WTC11 (cell line): ENCODE measurements around the gene AFP. TPM values are rescaled to one million over a fixed set of nuclear protein-coding genes. Genes with fewer than 3 reads are reported as not detected.
A peak's percentile ranks its signal among the peaks of the same experiment; 100 is the strongest.

Experiments
- ATAC-seq: fragments of 200-7000 bp; cut with Tn5 transposase; 2 replicates; pipeline ENCODE4 v1.10.0; 2021; ENCODE audit warnings: mild to moderate bottlenecking, moderate library complexity
- CTCF ChIA-PET: fragments of 300-600 bp; sonication (Branson Sonifier 250); formaldehyde crosslinking; loops from one replicate; lab custom pipeline; 2021; ENCODE audit warnings: antibody characterized with exemption; lab: Charles Lee
- POLR2A ChIA-PET: fragments of 350-600 bp; sonication (Branson Sonifier 250); formaldehyde crosslinking; loops from one replicate; lab custom pipeline; 2021; ENCODE audit warnings: antibody characterized with exemption; lab: Charles Lee
- DNase-seq: peaks from one replicate; pipeline ENCODE4 v3.0.0; 2021; ENCODE audit warnings: low spot score
- H3K27ac Mint-ChIP-seq: 2 replicates; pipeline ENCODE4 v1.8.0; 2021; ENCODE audit warnings: mixed read lengths
- H3K27me3 Mint-ChIP-seq: 2 replicates; pipeline ENCODE4 v1.8.0; 2021; ENCODE audit warnings: low read depth, mild to moderate bottlenecking, moderate library complexity, mixed read lengths
- H3K36me3 Mint-ChIP-seq: 2 replicates; pipeline ENCODE4 v1.8.0; 2021; ENCODE audit warnings: mixed read lengths
- H3K4me1 Mint-ChIP-seq: 2 replicates; pipeline ENCODE4 v1.8.0; 2022; ENCODE audit warnings: mixed read lengths
- H3K4me3 Mint-ChIP-seq: 2 replicates; pipeline ENCODE4 v1.8.0; 2021; ENCODE audit warnings: mild to moderate bottlenecking, moderate library complexity, mixed read lengths
- H3K9me3 Mint-ChIP-seq: 2 replicates; pipeline ENCODE4 v1.8.0; 2021; ENCODE audit warnings: mixed read lengths
- CBFB ChIP-seq: sonication (generic); formaldehyde crosslinking; IDR thresholded peaks from 2 replicates; pipeline ENCODE4 v1.8.1; 2022; ENCODE audit warnings: mild to moderate bottlenecking, low read depth, missing genetic modification reagents
- ESRRA ChIP-seq: sonication (generic); formaldehyde crosslinking; IDR thresholded peaks from 2 replicates; pipeline ENCODE4 v1.8.1; 2022; ENCODE audit warnings: mild to moderate bottlenecking, missing genetic modification reagents, borderline replicate concordance
- JAZF1 ChIP-seq: fragments of 250-450 bp; sonication (Bioruptor Pico); IDR thresholded peaks from 2 replicates; pipeline ENCODE4 v1.9.0; 2021; ENCODE audit warnings: moderate library complexity, mild to moderate bottlenecking, inconsistent platforms
- KAT7 ChIP-seq: sonication (generic); formaldehyde crosslinking; IDR thresholded peaks from 2 replicates; pipeline ENCODE4 v1.8.1; 2023; ENCODE audit warnings: missing genetic modification reagents, mild to moderate bottlenecking, borderline replicate concordance
- NR2C2 ChIP-seq: sonication (generic); formaldehyde crosslinking; IDR thresholded peaks from 2 replicates; pipeline ENCODE4 v1.8.0; 2022; ENCODE audit warnings: mild to moderate bottlenecking, missing genetic modification reagents
- NR3C1 ChIP-seq: sonication (generic); formaldehyde crosslinking; conservative IDR thresholded peaks from 2 replicates; pipeline ENCODE4 v1.8.1; 2023; ENCODE audit warnings: low read depth, mild to moderate bottlenecking, missing genetic modification reagents
- PRRX2 ChIP-seq: fragments of 250-450 bp; sonication (Bioruptor Pico); IDR thresholded peaks from 2 replicates; pipeline ENCODE4 v1.8.0; 2021; ENCODE audit warnings: mild to moderate bottlenecking
- RORB ChIP-seq: fragments of 250-450 bp; sonication (Bioruptor Pico); IDR thresholded peaks from 2 replicates; pipeline ENCODE4 v1.9.0; 2021; ENCODE audit warnings: mild to moderate bottlenecking
- TCF7 ChIP-seq: sonication (generic); formaldehyde crosslinking; IDR thresholded peaks from 2 replicates; pipeline ENCODE4 v1.8.0; 2022; ENCODE audit warnings: mild to moderate bottlenecking, low read depth, missing genetic modification reagents, moderate library complexity
- TP53 ChIP-seq: sonication (generic); formaldehyde crosslinking; IDR thresholded peaks from 2 replicates; pipeline ENCODE4 v1.8.1; 2023; ENCODE audit warnings: mild to moderate bottlenecking, missing genetic modification reagents
- ZBTB21 ChIP-seq: sonication (generic); formaldehyde crosslinking; IDR thresholded peaks from 2 replicates; pipeline ENCODE4 v1.8.1; 2023; ENCODE audit warnings: mild to moderate bottlenecking, missing genetic modification reagents, borderline replicate concordance
- ZNF219 ChIP-seq: sonication (generic); formaldehyde crosslinking; IDR thresholded peaks from 2 replicates; pipeline ENCODE4 v1.8.0; 2023; ENCODE audit warnings: missing genetic modification reagents, mild to moderate bottlenecking, borderline replicate concordance
- ZNF263 ChIP-seq: sonication (generic); formaldehyde crosslinking; IDR thresholded peaks from 2 replicates; pipeline ENCODE4 v1.8.1; 2022; ENCODE audit warnings: low read depth, mild to moderate bottlenecking, moderate library complexity, missing genetic modification reagents
- ZNF281 ChIP-seq: sonication (generic); formaldehyde crosslinking; IDR thresholded peaks from 2 replicates; pipeline ENCODE4 v1.8.0; 2023; ENCODE audit warnings: mild to moderate bottlenecking, missing genetic modification reagents
- total RNA-seq: library from RNA; stranded (reverse); gene quantifications from 3 replicates; pipeline ENCODE4 v1.2.3, GENCODE V29; 2021
- TF ChIP-seq, protein P1 (sequence below): sonication (generic); formaldehyde crosslinking; IDR thresholded peaks from 2 replicates; pipeline ENCODE4 v1.8.1; 2023; ENCODE audit warnings: mild to moderate bottlenecking, missing genetic modification reagents, moderate library complexity
- TF ChIP-seq, protein P2 (sequence below): fragments of 250-450 bp; sonication (Bioruptor Pico); IDR thresholded peaks from 2 replicates; pipeline ENCODE4 v1.9.0; 2021; ENCODE audit warnings: moderate library complexity, mild to moderate bottlenecking, inconsistent platforms, borderline replicate concordance
- TF ChIP-seq, protein P3 (sequence below): sonication (generic); formaldehyde crosslinking; IDR thresholded peaks from 2 replicates; pipeline ENCODE4 v1.8.1; 2022; ENCODE audit warnings: missing genetic modification reagents, borderline replicate concordance
- TF ChIP-seq, protein P4 (sequence below): fragments of 250-450 bp; sonication (Bioruptor Pico); IDR thresholded peaks from 2 replicates; pipeline ENCODE4 v1.9.0; 2021; ENCODE audit warnings: mild to moderate bottlenecking
- TF ChIP-seq, protein P5 (sequence below): sonication (generic); formaldehyde crosslinking; IDR thresholded peaks from 2 replicates; pipeline ENCODE4 v1.8.1; 2022; ENCODE audit warnings: mild to moderate bottlenecking, missing genetic modification reagents, moderate library complexity, borderline replicate concordance

Gene AFP
- total RNA-seq, 1 experiment from 2014 or later, result 1.8 TPM

- TF ChIP-seq, protein P1, sequence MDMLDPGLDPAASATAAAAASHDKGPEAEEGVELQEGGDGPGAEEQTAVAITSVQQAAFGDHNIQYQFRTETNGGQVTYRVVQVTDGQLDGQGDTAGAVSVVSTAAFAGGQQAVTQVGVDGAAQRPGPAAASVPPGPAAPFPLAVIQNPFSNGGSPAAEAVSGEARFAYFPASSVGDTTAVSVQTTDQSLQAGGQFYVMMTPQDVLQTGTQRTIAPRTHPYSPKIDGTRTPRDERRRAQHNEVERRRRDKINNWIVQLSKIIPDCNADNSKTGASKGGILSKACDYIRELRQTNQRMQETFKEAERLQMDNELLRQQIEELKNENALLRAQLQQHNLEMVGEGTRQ (CRISPR knock-in tag), result no peak
- TF ChIP-seq CBFB (no peak), ZNF281 (CRISPR knock-in tag) (no peak), TCF7 (CRISPR knock-in tag) (no peak), PRRX2 (CRISPR knock-in tag) (no peak), KAT7 (CRISPR knock-in tag) (no peak), JAZF1 (CRISPR knock-in tag) (no peak), NR2C2 (CRISPR knock-in tag) (no peak), ESRRA (CRISPR knock-in tag) (no peak), ZNF263 (CRISPR knock-in tag) (no peak), ZNF219 (CRISPR knock-in tag) (no peak), ZBTB21 (CRISPR knock-in tag) (no peak), TP53 (CRISPR knock-in tag) (no peak), RORB (CRISPR knock-in tag) (no peak)
- TF ChIP-seq, protein P2, sequence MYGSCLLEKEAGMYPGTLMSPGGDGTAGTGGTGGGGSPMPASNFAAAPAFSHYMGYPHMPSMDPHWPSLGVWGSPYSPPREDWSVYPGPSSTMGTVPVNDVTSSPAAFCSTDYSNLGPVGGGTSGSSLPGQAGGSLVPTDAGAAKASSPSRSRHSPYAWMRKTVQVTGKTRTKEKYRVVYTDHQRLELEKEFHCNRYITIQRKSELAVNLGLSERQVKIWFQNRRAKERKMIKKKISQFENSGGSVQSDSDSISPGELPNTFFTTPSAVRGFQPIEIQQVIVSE (CRISPR knock-in tag), result no peak
- TF ChIP-seq, protein P3, sequence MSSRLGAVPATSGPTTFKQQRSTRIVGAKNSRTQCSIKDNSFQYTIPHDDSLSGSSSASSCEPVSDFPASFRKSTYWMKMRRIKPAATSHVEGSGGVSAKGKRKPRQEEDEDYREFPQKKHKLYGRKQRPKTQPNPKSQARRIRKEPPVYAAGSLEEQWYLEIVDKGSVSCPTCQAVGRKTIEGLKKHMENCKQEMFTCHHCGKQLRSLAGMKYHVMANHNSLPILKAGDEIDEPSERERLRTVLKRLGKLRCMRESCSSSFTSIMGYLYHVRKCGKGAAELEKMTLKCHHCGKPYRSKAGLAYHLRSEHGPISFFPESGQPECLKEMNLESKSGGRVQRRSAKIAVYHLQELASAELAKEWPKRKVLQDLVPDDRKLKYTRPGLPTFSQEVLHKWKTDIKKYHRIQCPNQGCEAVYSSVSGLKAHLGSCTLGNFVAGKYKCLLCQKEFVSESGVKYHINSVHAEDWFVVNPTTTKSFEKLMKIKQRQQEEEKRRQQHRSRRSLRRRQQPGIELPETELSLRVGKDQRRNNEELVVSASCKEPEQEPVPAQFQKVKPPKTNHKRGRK, result no peak
- ChIA-PET POLR2A (no interaction called here), CTCF (interaction anchor here (2.4 kb wide), 1 partner anchor 29 kb away, joined by 7 read pairs; no protein-coding TSS in a partner anchor)
- Mint-ChIP-seq H3K27ac (no peak overlapping the region), H3K36me3 (no peaks in the 10 kb centered on the region), H3K4me3 (no peak overlapping the region), H3K9me3 (no peaks in the 10 kb centered on the region), H3K4me1 (peaks cover 3% of the 10 kb centered on the region; the same call in 1 of the 2 replicates), H3K27me3 (no peaks in the 10 kb centered on the region)
- ATAC-seq (no peak), DNase-seq (no peak)
Measured at GRCh38 chr4:73417342-73417741, 18.7 kb upstream of the AFP start.

DNA sequence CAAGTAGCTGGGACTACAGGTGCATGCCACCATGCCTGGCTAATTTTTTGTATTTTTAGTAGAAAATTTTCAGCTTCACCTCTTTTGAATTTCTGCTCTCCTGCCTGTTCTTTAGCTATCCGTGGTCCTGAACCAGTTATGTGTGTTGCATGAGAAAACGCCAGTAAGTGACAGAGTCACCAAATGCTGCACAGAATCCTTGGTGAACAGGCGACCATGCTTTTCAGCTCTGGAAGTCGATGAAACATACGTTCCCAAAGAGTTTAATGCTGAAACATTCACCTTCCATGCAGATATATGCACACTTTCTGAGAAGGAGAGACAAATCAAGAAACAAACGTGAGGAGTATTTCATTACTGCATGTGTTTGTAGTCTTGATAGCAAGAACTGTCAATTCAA, 18.0 kb upstream of the AFP start:
- no peak for TF ChIP-seq NR3C1
- TF ChIP-seq, protein P4, sequence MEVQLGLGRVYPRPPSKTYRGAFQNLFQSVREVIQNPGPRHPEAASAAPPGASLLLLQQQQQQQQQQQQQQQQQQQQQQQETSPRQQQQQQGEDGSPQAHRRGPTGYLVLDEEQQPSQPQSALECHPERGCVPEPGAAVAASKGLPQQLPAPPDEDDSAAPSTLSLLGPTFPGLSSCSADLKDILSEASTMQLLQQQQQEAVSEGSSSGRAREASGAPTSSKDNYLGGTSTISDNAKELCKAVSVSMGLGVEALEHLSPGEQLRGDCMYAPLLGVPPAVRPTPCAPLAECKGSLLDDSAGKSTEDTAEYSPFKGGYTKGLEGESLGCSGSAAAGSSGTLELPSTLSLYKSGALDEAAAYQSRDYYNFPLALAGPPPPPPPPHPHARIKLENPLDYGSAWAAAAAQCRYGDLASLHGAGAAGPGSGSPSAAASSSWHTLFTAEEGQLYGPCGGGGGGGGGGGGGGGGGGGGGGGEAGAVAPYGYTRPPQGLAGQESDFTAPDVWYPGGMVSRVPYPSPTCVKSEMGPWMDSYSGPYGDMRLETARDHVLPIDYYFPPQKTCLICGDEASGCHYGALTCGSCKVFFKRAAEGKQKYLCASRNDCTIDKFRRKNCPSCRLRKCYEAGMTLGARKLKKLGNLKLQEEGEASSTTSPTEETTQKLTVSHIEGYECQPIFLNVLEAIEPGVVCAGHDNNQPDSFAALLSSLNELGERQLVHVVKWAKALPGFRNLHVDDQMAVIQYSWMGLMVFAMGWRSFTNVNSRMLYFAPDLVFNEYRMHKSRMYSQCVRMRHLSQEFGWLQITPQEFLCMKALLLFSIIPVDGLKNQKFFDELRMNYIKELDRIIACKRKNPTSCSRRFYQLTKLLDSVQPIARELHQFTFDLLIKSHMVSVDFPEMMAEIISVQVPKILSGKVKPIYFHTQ (CRISPR knock-in tag), result no peak
- TF ChIP-seq, protein P5, sequence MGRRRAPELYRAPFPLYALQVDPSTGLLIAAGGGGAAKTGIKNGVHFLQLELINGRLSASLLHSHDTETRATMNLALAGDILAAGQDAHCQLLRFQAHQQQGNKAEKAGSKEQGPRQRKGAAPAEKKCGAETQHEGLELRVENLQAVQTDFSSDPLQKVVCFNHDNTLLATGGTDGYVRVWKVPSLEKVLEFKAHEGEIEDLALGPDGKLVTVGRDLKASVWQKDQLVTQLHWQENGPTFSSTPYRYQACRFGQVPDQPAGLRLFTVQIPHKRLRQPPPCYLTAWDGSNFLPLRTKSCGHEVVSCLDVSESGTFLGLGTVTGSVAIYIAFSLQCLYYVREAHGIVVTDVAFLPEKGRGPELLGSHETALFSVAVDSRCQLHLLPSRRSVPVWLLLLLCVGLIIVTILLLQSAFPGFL (CRISPR knock-in tag), result 0 out of 2 replicates have a peak, but pooled peaks have one; percentile 69
- ATAC-seq, result no peak
- no peak for DNase-seq
- Mint-ChIP-seq H3K4me3 (no peak overlapping the region), H3K9me3 (no peaks in the 10 kb centered on the region), H3K27ac (no peak overlapping the region), H3K4me1 (peaks cover 3% of the 10 kb centered on the region; the same call in 1 of the 2 replicates), H3K36me3 (no peaks in the 10 kb centered on the region), H3K27me3 (no peaks in the 10 kb centered on the region)
- ChIA-PET POLR2A (no interaction called here), CTCF (interaction anchor here (1.4 to 2.4 kb wide), 2 partner anchors 14 to 28 kb away, joined by 3 to 7 read pairs; no protein-coding TSS in a partner anchor)
